ENCODE results near the gene ANGPTL8. TPM values are rescaled to one million over a fixed set of nuclear protein-coding genes. Genes with fewer than 3 reads are reported as not detected.
A peak's percentile ranks its signal among the peaks of the same experiment; 100 is the strongest.

ANGPTL8 gene
- total and polyA plus RNA-seq, 10 of the 15 experiments (the other 5 are each of a cell fraction or from before 2014, with no cell fraction given), result not detected

GRCh38 chr19:11238041-11238440 is 1.4 kb upstream of the ANGPTL8 start:
- FAIRE-seq, result no peak

GRCh38 chr19:11238781-11239376 is 540 bp upstream of the ANGPTL8 start:
- H3K4me1 ChIP-seq (ENCODE audit: control insufficient read depth, insufficient read depth, low read length), result no peaks in the 10 kb centered on the region
- CTCF ChIA-PET, result interaction anchor here (0.6 kb wide), 1 partner anchor 113 kb away, joined by 4 read pairs; no protein-coding TSS in a partner anchor
- ATAC-seq (no peak), DNase-seq (ENCODE audit: low read depth, low spot score) (no peak), FAIRE-seq (no peak)
- H3K9me3 ChIP-seq (replicated peaks; ENCODE audit: control insufficient read depth, insufficient read depth, low read length), result no peaks in the 10 kb centered on the region
- no peaks in the 10 kb centered on the region for H3K27me3 ChIP-seq (replicated peaks in 1 of 2; ENCODE audit: control insufficient read depth in 2 of 2, insufficient read depth in 2 of 2, low read length in 1 of 2)
- 54% methylated on average over 6 of the region's 6 CpGs for WGBS (ENCODE audit: insufficient coverage, insufficient replicate concordance, low lambda C conversion rate, missing lambda C conversion rate)
- SMC1A ChIA-PET (ENCODE audit: uncharacterized antibody, unreplicated experiment), result interaction anchor here (0.6 kb wide), 1 partner anchor 139 kb away, joined by 4 read pairs; no protein-coding TSS in a partner anchor
- H3K79me2 ChIP-seq (ENCODE audit: control insufficient read depth, insufficient read depth, low read length), result no peaks in the 10 kb centered on the region
- no TSS peak for BruUV-seq (replicated peaks)
- no peak overlapping the region for H3K4me3 ChIP-seq
- POLR2A ChIA-PET, result no interaction called here
- H2AFZ ChIP-seq (ENCODE audit: control insufficient read depth, low read depth, low read length), result no peak overlapping the region
- no peak overlapping the region for H3K27ac ChIP-seq (ENCODE audit: control insufficient read depth, insufficient read depth)
- no peaks in the 10 kb centered on the region; a peak in 1 of 4 replicates for H3K36me3 ChIP-seq (ENCODE audit: control insufficient read depth in 2 of 2, insufficient read depth in 2 of 2, low read length in 1 of 2)
- TF ChIP-seq POLR2AphosphoS5 (IDR thresholded peaks at IDR 0.05; ENCODE audit: low read length), result 0 out of 2 replicates have a peak, but pooled peaks have one; percentile 12
- no peak for TF ChIP-seq SPI1 (IDR thresholded peaks at IDR 0.05; ENCODE audit: borderline replicate concordance, insufficient read depth, low read depth, low read length)
- intact Hi-C loops (cut with micrococcal nuclease; ENCODE audit: unreplicated experiment) (no loop called here), in situ Hi-C loops (cut with MboI) (no loop called here)
- H3K4me2 ChIP-seq (ENCODE audit: control insufficient read depth, insufficient read depth), result no peak overlapping the region
- RAD21 ChIA-PET (ENCODE audit: unreplicated experiment), result no interaction called here
- H3K9ac ChIP-seq (ENCODE audit: control insufficient read depth, insufficient read depth, low read length), result no peak overlapping the region
- H4K20me1 ChIP-seq (ENCODE audit: control insufficient read depth, insufficient read depth), result no peaks in the 10 kb centered on the region

More at GRCh38 chr19:11238041-11238440, 1.4 kb upstream of the ANGPTL8 start:
- H3K4me2 ChIP-seq (ENCODE audit: control insufficient read depth, insufficient read depth), result no peak overlapping the region
- H3K9me3 ChIP-seq (replicated peaks; ENCODE audit: control insufficient read depth, insufficient read depth, low read length), result no peaks in the 10 kb centered on the region
- intact Hi-C loops (cut with micrococcal nuclease; ENCODE audit: unreplicated experiment) (no loop called here), in situ Hi-C loops (cut with MboI) (no loop called here)
- CTCF ChIA-PET, result no interaction called here
- ATAC-seq (no peak), DNase-seq (ENCODE audit: low read depth, low spot score) (no peak)
- no peak overlapping the region for H2AFZ ChIP-seq (ENCODE audit: control insufficient read depth, low read depth, low read length)
- no TSS peak for BruUV-seq (replicated peaks)
- SMC1A ChIA-PET (ENCODE audit: uncharacterized antibody, unreplicated experiment), result no interaction called here
- H3K27ac ChIP-seq (ENCODE audit: control insufficient read depth, insufficient read depth), result no peak overlapping the region
- H3K9ac ChIP-seq (ENCODE audit: control insufficient read depth, insufficient read depth, low read length), result no peak overlapping the region
- H3K27me3 ChIP-seq (replicated peaks in 1 of 2; ENCODE audit: control insufficient read depth in 2 of 2, insufficient read depth in 2 of 2, low read length in 1 of 2), result no peaks in the 10 kb centered on the region
- no peak overlapping the region for H3K4me3 ChIP-seq
- H4K20me1 ChIP-seq (ENCODE audit: control insufficient read depth, insufficient read depth), result no peaks in the 10 kb centered on the region
- H3K36me3 ChIP-seq (ENCODE audit: control insufficient read depth in 2 of 2, insufficient read depth in 2 of 2, low read length in 1 of 2), result no peaks in the 10 kb centered on the region; a peak in 1 of 4 replicates
- H3K4me1 ChIP-seq (ENCODE audit: control insufficient read depth, insufficient read depth, low read length), result no peaks in the 10 kb centered on the region
- POLR2A ChIA-PET, result no interaction called here
- H3K79me2 ChIP-seq (ENCODE audit: control insufficient read depth, insufficient read depth, low read length), result no peaks in the 10 kb centered on the region
- WGBS (ENCODE audit: insufficient coverage, insufficient replicate concordance, low lambda C conversion rate, missing lambda C conversion rate), result 70% methylated on average over 11 of the region's 11 CpGs
- TF ChIP-seq CREB1 (IDR thresholded peaks at IDR 0.05; ENCODE audit: low read depth) (no peak), TCF12 (IDR thresholded peaks at IDR 0.05; ENCODE audit: low read depth, low read length) (no peak), BRCA1 (IDR thresholded peaks at IDR 0.05; ENCODE audit: low read depth, low read length) (no peak), RAD21 (IDR thresholded peaks at IDR 0.05; ENCODE audit: insufficient read depth, low read depth, low read length) (no peak)
- RAD21 ChIA-PET (ENCODE audit: unreplicated experiment), result no interaction called here

Data from GM12878 (cell line).